BJ (cell line): ENCODE data around the gene ARID3C. TPM values are rescaled to one million over a fixed set of nuclear protein-coding genes. Genes with fewer than 3 reads are reported as not detected.
A peak's percentile ranks its signal among the peaks of the same experiment; 100 is the strongest.

Experiments
- CTCF ChIA-PET: fragments of 350-600 bp; formaldehyde crosslinking; extraction: SDS; loops from one replicate; lab custom pipeline; 2021; ENCODE audit warnings: antibody characterized with exemption, inconsistent platforms; lab: Yijun Ruan, JAX
- POLR2A ChIA-PET: fragments of 300-600 bp; sonication (Branson Sonifier 250); formaldehyde crosslinking; extraction: SDS; loops from one replicate; lab custom pipeline; 2021; ENCODE audit warnings: antibody characterized with exemption; lab: Charles Lee
- DNase-seq: peaks from one replicate; pipeline ENCODE4 v3.0.0-alpha.2; 2011; ENCODE audit warnings: low read depth
- H3K27me3 ChIP-seq: 2 replicates; pipeline ENCODE4 v1.6.0; 2011; ENCODE audit warnings: low read length; ENCODE audit not compliant: control insufficient read depth, insufficient read depth
- H3K36me3 ChIP-seq: 2 replicates; pipeline ENCODE4 v1.5.1; 2011; ENCODE audit warnings: low read length; ENCODE audit not compliant: control insufficient read depth, insufficient read depth
- H3K4me3 ChIP-seq: 2 replicates; pipeline ENCODE4 v1.5.1; 2011; ENCODE audit warnings: low read depth, mild to moderate bottlenecking, control low read depth, low read length
- polyA plus RNA-seq: library from polyadenylated mRNA; depleted of rRNA; stranded (reverse); fragments of >200 nt; gene quantifications from 2 replicates; pipeline ENCODE4 v1.2.3, GENCODE V29; 2011
- TF ChIP-seq, protein P1 (sequence below): IDR thresholded peaks from 2 replicates; pipeline ENCODE4 v1.5.1; 2011; ENCODE audit warnings: low read depth, mild to moderate bottlenecking, control low read depth, inconsistent platforms, low read length, moderate library complexity; ENCODE audit not compliant: insufficient read depth

Gene ARID3C
- polyA plus RNA-seq, 1 experiment, result not detected

DNA sequence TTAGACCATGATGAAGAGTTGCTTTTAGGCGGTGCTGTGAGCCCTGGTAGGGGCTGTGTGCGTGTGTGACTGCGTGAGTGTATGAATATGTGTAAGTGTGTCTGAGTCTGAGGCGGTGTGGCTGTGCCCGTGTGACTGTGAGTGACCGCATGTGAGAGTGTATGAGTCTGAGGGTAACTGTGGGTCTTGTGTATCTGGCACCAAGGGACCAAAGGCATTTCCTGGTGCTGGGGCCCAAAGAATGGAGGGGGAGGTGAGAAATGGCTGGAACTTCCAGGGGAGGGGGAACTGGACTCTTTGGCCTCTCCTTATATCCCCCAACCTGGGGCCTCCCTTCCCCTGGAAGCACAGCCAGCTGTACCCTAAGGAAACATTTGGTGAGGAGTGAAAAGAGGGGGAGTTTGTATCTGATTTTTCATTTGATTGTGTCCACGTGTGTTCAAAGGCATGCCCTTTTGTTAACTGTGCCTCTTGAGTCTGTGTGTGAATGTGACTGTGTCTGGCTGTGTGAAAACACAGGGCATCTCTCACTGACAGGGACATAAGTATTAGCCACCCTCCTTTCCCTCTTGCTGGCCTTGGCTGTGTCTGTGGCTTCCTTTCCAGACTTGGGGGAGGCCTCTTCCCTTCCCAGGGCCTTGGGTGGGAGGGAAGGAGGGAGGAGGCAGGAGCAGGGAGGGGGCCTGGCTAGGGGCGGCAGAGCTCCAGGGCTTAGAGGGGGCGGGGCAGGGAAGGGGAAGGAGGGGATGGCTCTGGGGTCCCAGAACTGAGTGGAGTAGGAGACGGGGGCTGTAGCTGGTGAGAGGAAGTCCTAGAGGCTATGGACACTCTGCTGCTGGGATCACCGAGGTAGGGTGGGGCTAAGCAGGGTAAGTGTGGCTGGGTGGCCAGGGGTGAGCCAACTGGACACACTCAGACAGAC, 24.5 kb upstream of the ARID3C start:
- ChIA-PET POLR2A (interaction anchor here (1.4 kb wide), 1 partner anchor 12 kb away, joined by 6 read pairs; no protein-coding TSS in a partner anchor), CTCF (interaction anchor here (0.6 to 4.2 kb wide), 6 partner anchors 8 to 48 kb away, joined by 3 to 42 read pairs (median 4); partner anchors contain the start of gene DCTN3)
- Histone ChIP-seq H3K36me3 (peaks cover 11% of the 10 kb centered on the region), H3K4me3 (no peak overlapping the region), H3K27me3 (no peaks in the 10 kb centered on the region)
- no peak for DNase-seq
- TF ChIP-seq, protein P1, sequence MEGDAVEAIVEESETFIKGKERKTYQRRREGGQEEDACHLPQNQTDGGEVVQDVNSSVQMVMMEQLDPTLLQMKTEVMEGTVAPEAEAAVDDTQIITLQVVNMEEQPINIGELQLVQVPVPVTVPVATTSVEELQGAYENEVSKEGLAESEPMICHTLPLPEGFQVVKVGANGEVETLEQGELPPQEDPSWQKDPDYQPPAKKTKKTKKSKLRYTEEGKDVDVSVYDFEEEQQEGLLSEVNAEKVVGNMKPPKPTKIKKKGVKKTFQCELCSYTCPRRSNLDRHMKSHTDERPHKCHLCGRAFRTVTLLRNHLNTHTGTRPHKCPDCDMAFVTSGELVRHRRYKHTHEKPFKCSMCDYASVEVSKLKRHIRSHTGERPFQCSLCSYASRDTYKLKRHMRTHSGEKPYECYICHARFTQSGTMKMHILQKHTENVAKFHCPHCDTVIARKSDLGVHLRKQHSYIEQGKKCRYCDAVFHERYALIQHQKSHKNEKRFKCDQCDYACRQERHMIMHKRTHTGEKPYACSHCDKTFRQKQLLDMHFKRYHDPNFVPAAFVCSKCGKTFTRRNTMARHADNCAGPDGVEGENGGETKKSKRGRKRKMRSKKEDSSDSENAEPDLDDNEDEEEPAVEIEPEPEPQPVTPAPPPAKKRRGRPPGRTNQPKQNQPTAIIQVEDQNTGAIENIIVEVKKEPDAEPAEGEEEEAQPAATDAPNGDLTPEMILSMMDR, result no peak

DNA sequence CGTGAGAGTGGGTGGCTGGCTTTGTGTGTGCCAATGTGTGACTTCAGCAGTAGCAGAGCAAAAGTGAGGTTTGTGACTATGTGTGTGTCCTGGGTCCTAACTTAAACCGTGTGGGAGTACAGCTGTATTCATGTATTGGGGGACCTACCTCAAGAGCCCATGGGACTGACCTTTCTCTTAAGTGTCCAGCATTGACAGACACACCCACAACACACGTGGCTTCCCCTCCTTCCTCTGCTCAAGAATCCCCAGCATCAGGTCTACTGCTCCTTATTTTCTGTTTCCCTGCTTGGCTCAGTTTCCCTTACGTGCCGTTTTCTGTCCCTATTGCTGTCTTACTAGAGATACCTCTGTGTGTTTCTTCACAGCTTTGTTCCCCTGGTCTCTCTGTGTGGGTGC, 23.7 kb upstream of the ARID3C start:
- peaks cover 11% of the 10 kb centered on the region for H3K36me3 ChIP-seq
- TF ChIP-seq, protein P1, result no peak
- H3K27me3 ChIP-seq, result no peaks in the 10 kb centered on the region
- no peak for DNase-seq
- CTCF ChIA-PET, result interaction anchor here (1.0 to 4.2 kb wide), 4 partner anchors 9 to 18 kb away, joined by 3 to 42 read pairs (median 8); no protein-coding TSS in a partner anchor
- POLR2A ChIA-PET, result no interaction called here
- H3K4me3 ChIP-seq, result peak overlapping the region; percentile 47

DNA sequence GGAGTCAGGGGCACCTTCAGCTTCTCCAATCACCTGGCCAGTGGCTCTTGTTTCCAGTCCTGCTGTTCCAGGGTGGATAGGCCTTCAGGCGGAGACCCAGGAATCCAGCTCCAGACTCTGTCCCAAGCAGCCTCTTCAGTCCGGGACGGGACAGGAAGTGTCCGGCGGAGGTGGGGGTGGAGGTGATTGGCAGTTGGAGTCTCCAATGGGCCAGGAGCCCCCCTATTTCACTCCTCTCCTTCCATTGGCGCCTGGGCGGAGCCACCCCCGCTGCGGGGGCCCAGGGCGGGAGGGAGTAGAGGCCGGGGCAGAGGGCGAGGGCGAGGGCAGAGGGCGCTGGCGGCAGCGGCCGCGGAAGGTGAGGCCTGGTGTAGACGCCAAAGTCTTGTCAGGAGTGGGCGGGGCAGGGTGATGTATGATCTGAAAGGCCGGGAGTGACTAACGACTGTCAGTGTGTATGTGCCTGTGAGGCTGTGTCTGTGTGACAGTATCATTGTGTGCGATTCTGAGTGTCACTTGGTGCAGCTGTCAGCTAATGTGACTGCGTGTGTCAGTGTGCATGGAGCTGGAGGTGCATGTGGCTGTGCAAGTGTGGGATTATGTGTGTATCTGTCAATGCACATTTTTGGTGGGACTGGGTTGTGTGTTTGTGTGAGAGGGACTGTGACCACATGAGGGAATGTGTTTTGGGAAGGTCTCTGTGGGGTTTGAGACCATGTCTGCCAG, 23.2 kb upstream of the ARID3C start, which contains the start of gene IL11RA:
TSS of gene IL11RA (plus strand) at position 310 of the 726 bp plus-strand sequence. CDS start 3,033 bp downstream, outside the sequence.
- no peaks in the 10 kb centered on the region for H3K27me3 ChIP-seq
- TF ChIP-seq, protein P1, result no peak
- no peak for DNase-seq
- peak within 1 kb of the TSS; percentile 47 for H3K4me3 ChIP-seq
- ChIA-PET POLR2A (interaction anchor here (0.6 kb wide), 1 partner anchor 837 kb away, joined by 3 read pairs; no protein-coding TSS in a partner anchor), CTCF (interaction anchor here (1.1 to 3.7 kb wide), 4 partner anchors 12 to 39 kb away, joined by 3 to 14 read pairs (median 7); no protein-coding TSS in a partner anchor)
- H3K36me3 ChIP-seq, result peaks cover 11% of the 10 kb centered on the region

DNA sequence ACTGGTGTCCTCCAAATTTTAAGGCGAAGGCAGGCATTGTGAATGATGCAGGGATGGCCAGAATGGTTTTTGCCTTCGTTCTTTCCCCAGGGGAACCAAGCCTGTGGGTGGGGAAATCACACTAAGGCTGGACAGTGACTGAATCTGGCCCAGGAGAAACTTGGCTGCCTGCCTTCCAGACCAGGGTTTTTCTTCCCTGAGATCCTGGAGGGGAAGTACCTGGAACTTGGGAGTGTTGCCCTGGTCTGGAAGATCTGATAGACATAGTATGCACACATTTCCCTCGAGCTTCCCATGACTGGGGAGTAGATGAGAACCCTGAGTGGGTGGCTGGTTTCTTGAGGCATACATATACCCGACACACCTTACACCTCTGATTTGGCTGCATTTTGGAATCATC, 22.5 kb upstream of the ARID3C start:
- H3K36me3 ChIP-seq, result peaks cover 11% of the 10 kb centered on the region
- ChIA-PET POLR2A (no interaction called here), CTCF (interaction anchor here (1.1 to 3.7 kb wide), 3 partner anchors 13 to 38 kb away, joined by 3 to 14 read pairs (median 11); no protein-coding TSS in a partner anchor)
- DNase-seq, result no peak
- no peaks in the 10 kb centered on the region for H3K27me3 ChIP-seq
- TF ChIP-seq, protein P1, result no peak
- peak overlapping the region; percentile 47 for H3K4me3 ChIP-seq
